ENCODE data around the gene FAM228B. TPM values are rescaled to one million over a fixed set of nuclear protein-coding genes. Genes with fewer than 3 reads are reported as not detected.
"Not testable (repeated sequence)": the region's sequence is repeated elsewhere in the genome, so short reads cannot be mapped to it uniquely, and the experiment has no call there.

FAM228B gene
- polyA plus RNA-seq, 3 donors, result 20.2 to 31.9 (median 29.8) TPM

GRCh38 chr2:24197213-24197612, 73.9 kb downstream of the FAM228B start:
- DNase-seq (ENCODE audit: low read depth in 3 of 3, low spot score in 2 of 3), result not testable (repeated sequence)

- no peak for DNase-seq (ENCODE audit: low read depth in 3 of 3, low spot score in 2 of 3)
Measured at GRCh38 chr2:24199968-24200590, 76.8 kb downstream of the FAM228B start.

GRCh38 chr2:24200799-24201198, 77.5 kb downstream of the FAM228B start:
- no peak for DNase-seq (ENCODE audit: low read depth in 3 of 3, low spot score in 2 of 3)

GRCh38 chr2:24203029-24203786, 79.9 kb downstream of the FAM228B start:
- DNase-seq (ENCODE audit: low read depth in 3 of 3, low spot score in 2 of 3), result peak in 1 of 3 donors; percentile 7

- DNase-seq (ENCODE audit: low read depth in 3 of 3, low spot score in 2 of 3), result no peak
Measured at GRCh38 chr2:24203787-24204150, 80.5 kb downstream of the FAM228B start.

GRCh38 chr2:24204505-24204904, 81.2 kb downstream of the FAM228B start:
- DNase-seq (ENCODE audit: low read depth in 3 of 3, low spot score in 2 of 3), result no peak

GRCh38 chr2:24205131-24205530, 81.9 kb downstream of the FAM228B start:
- DNase-seq (ENCODE audit: low read depth in 3 of 3, low spot score in 2 of 3), result no peak

GRCh38 chr2:24206242-24206641, 83.0 kb downstream of the FAM228B start:
- no peak for DNase-seq (ENCODE audit: low read depth in 3 of 3, low spot score in 2 of 3)

- DNase-seq (ENCODE audit: low read depth in 3 of 3, low spot score in 2 of 3), result no peak
Measured at GRCh38 chr2:24206714-24207113, 83.4 kb downstream of the FAM228B start.

GRCh38 chr2:24207359-24207758, 84.1 kb downstream of the FAM228B start:
- no peak for DNase-seq (ENCODE audit: low read depth in 3 of 3, low spot score in 2 of 3)

- no peak for DNase-seq (ENCODE audit: low read depth in 3 of 3, low spot score in 2 of 3)
Measured at GRCh38 chr2:24208490-24208889, 85.2 kb downstream of the FAM228B start.

GRCh38 chr2:24209389-24210105, 86.3 kb downstream of the FAM228B start:
- DNase-seq (ENCODE audit: low read depth in 3 of 3, low spot score in 2 of 3), result no peak

GRCh38 chr2:24210106-24210455, 86.8 kb downstream of the FAM228B start:
- no peak for DNase-seq (ENCODE audit: low read depth in 3 of 3, low spot score in 2 of 3)

- no peak for DNase-seq (ENCODE audit: low read depth in 3 of 3, low spot score in 2 of 3)
Measured at GRCh38 chr2:24210723-24211122, 87.5 kb downstream of the FAM228B start.

- no peak for DNase-seq (ENCODE audit: low read depth in 3 of 3, low spot score in 2 of 3)
Measured at GRCh38 chr2:24211408-24211807, 88.1 kb downstream of the FAM228B start.

- DNase-seq (ENCODE audit: low read depth in 3 of 3, low spot score in 2 of 3), result no peak
Measured at GRCh38 chr2:24214880-24215279, 91.6 kb downstream of the FAM228B start.

Other genes with a start within 250 kb of the FAM228B start
- gene ATAD2B, start 196.3 kb upstream of the FAM228B start, polyA plus RNA-seq (ENCODE audit: insufficient read length in 3 of 3), result 10 to 100 TPM; 19.1 to 21.7 (median 19.8) TPM
- 10 to 100 TPM; 18.2 to 19.3 (median 18.9) TPM for gene UBXN2A, start 183.0 kb upstream of the FAM228B start, polyA plus RNA-seq (ENCODE audit: insufficient read length in 3 of 3)
- gene MFSD2B, start 113.4 kb upstream of the FAM228B start, polyA plus RNA-seq (ENCODE audit: insufficient read length in 3 of 3), result 1 to 10 TPM; 1.8 to 2.4 (median 2.0) TPM
- 10 to 100 TPM; 15.1 to 16.7 (median 15.9) TPM for gene WDCP, start 76.1 kb upstream of the FAM228B start, polyA plus RNA-seq (ENCODE audit: insufficient read length in 3 of 3)
- gene FKBP1B, start 73.7 kb upstream of the FAM228B start, polyA plus RNA-seq (ENCODE audit: insufficient read length in 3 of 3), result 10 to 100 TPM; 11.0 to 14.3 (median 12.8) TPM
- 100 to 1,000 TPM; 170 to 176 (median 174) TPM for gene SF3B6, start 47.1 kb upstream of the FAM228B start, polyA plus RNA-seq (ENCODE audit: insufficient read length in 3 of 3)
- gene TP53I3, start 38.6 kb upstream of the FAM228B start, polyA plus RNA-seq (ENCODE audit: insufficient read length in 3 of 3), result 10 to 100 TPM; 42.9 to 45.9 (median 43.0) TPM
- 1 to 10 TPM; 1.6 to 2.5 (median 1.7) TPM for gene PFN4, start 135 bp upstream of the FAM228B start, polyA plus RNA-seq (ENCODE audit: insufficient read length in 3 of 3)
- 1 to 10 TPM in 2 of 3 donors, under 1 TPM in 1; 0.75 to 1.2 (median 1.1) TPM for gene FAM228A, start 51.6 kb downstream of the FAM228B start, polyA plus RNA-seq (ENCODE audit: insufficient read length in 3 of 3)
- gene ITSN2, start 237.1 kb downstream of the FAM228B start, polyA plus RNA-seq (ENCODE audit: insufficient read length in 3 of 3), result 10 to 100 TPM; 25.2 to 27.7 (median 26.3) TPM